ENCODE data around the gene HCRTR1. TPM values are rescaled to one million over a fixed set of nuclear protein-coding genes. Genes with fewer than 3 reads are reported as not detected.

The HCRTR1 gene
- total and polyA plus RNA-seq, 10 of the 15 experiments (the other 5 are each of a cell fraction or from before 2014, with no cell fraction given), result not detected

DNA sequence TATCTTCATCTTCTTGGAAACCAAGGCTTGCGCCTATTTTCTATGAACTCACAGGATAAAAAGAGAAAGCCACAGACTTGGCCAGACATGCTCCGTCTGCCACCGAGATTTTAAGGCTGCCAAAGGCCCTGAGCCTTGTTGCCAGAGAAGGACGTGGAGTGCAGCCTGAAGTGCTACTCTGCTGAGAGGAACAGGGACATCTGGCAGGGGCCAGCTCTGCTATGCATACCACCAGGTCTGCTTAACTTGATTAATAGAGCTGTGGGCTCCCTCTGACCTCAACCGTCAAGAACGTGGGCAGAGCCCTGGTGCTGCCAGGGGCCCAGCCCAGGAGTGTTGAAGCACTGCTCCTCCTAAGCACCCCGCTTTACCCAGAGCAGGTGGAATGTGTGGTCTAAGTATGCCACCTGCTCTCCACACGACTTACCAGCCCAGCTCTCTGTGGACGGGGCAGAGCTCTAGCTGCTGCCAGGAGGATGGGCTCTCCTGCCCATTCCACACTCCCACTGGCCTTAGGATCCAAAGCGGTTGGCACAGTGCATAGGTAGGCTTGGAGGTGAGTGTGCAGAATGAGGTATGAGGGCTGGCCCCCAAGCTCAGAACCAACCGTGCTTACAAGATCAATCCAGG lies 10.6 kb downstream of the HCRTR1 start:
- ChIA-PET POLR2A (interaction anchor here (1.5 kb wide), 1 partner anchor 9 kb away, joined by 3 read pairs; no protein-coding TSS in a partner anchor), SMC1A (ENCODE audit: uncharacterized antibody, unreplicated experiment) (no interaction called here), CTCF (interaction anchor here (0.7 to 3.8 kb wide), 3 partner anchors 9 to 58 kb away, joined by 3 to 18 read pairs (median 15); no protein-coding TSS in a partner anchor), RAD21 (ENCODE audit: unreplicated experiment) (no interaction called here)
- H2AFZ ChIP-seq (ENCODE audit: control insufficient read depth, low read depth, low read length), result no peak overlapping the region
- in situ Hi-C loops (cut with MboI) (no loop called here), intact Hi-C loops (cut with micrococcal nuclease; ENCODE audit: unreplicated experiment) (no loop called here)
- no peaks in the 10 kb centered on the region for H3K27me3 ChIP-seq (replicated peaks in 1 of 2; ENCODE audit: control insufficient read depth in 2 of 2, insufficient read depth in 2 of 2, low read length in 1 of 2)
- H3K36me3 ChIP-seq (ENCODE audit: control insufficient read depth in 2 of 2, insufficient read depth in 2 of 2, low read length in 1 of 2), result peaks cover 33 to 36% of the 10 kb centered on the region in 2 experiments
- H4K20me1 ChIP-seq (ENCODE audit: control insufficient read depth, insufficient read depth), result no peaks in the 10 kb centered on the region; the same call in 1 of the 2 replicates
- H3K4me1 ChIP-seq (ENCODE audit: control insufficient read depth, insufficient read depth, low read length), result no peaks in the 10 kb centered on the region; the same call in 1 of the 2 replicates
- TF ChIP-seq BCL11A (IDR thresholded peaks at IDR 0.05; ENCODE audit: low read depth, low read length), result no peak
- TF ChIP-seq POLR2A (IDR thresholded peaks at IDR 0.05; ENCODE audit: low read depth, low read length), result no peak
- TF ChIP-seq NRF1 (conservative IDR thresholded peaks at IDR 0.05; ENCODE audit: low read depth, low read length), result no peak
- no peak overlapping the region for H3K27ac ChIP-seq (ENCODE audit: control insufficient read depth, insufficient read depth)
- H3K9ac ChIP-seq (ENCODE audit: control insufficient read depth, insufficient read depth, low read length), result no peak overlapping the region
- no peaks in the 10 kb centered on the region for H3K79me2 ChIP-seq (ENCODE audit: control insufficient read depth, insufficient read depth, low read length)
- ATAC-seq, result no peak
- no peak for FAIRE-seq
- DNase-seq (ENCODE audit: low read depth, low spot score), result no peak
- H3K4me3 ChIP-seq, result no peak overlapping the region
- WGBS (ENCODE audit: insufficient coverage, insufficient replicate concordance, low lambda C conversion rate, missing lambda C conversion rate), result 88% methylated on average over 11 of the region's 11 CpGs
- H3K9me3 ChIP-seq (replicated peaks; ENCODE audit: control insufficient read depth, insufficient read depth, low read length), result no peaks in the 10 kb centered on the region
- no peak overlapping the region for H3K4me2 ChIP-seq (ENCODE audit: control insufficient read depth, insufficient read depth)
- no TSS peak for BruUV-seq (replicated peaks)

- no peak overlapping the region for H3K4me3 ChIP-seq
- no peaks in the 10 kb centered on the region; the same call in 1 of the 2 replicates for H3K4me1 ChIP-seq (ENCODE audit: control insufficient read depth, insufficient read depth, low read length)
- H2AFZ ChIP-seq (ENCODE audit: control insufficient read depth, low read depth, low read length), result no peak overlapping the region
- H3K27ac ChIP-seq (ENCODE audit: control insufficient read depth, insufficient read depth), result no peak overlapping the region
- H4K20me1 ChIP-seq (ENCODE audit: control insufficient read depth, insufficient read depth), result no peaks in the 10 kb centered on the region; the same call in 1 of the 2 replicates
- DNase-seq (ENCODE audit: low read depth, low spot score) (no peak), ATAC-seq (no peak), FAIRE-seq (no peak)
- SMC1A ChIA-PET (ENCODE audit: uncharacterized antibody, unreplicated experiment), result interaction anchor here (0.6 kb wide), 1 partner anchor 450 kb away, joined by 3 read pairs; no protein-coding TSS in a partner anchor
- H3K79me2 ChIP-seq (ENCODE audit: control insufficient read depth, insufficient read depth, low read length), result no peaks in the 10 kb centered on the region
- intact Hi-C loops (cut with micrococcal nuclease; ENCODE audit: unreplicated experiment), result no loop called here
- H3K4me2 ChIP-seq (ENCODE audit: control insufficient read depth, insufficient read depth), result no peak overlapping the region
- no peaks in the 10 kb centered on the region for H3K9me3 ChIP-seq (replicated peaks; ENCODE audit: control insufficient read depth, insufficient read depth, low read length)
- POLR2A ChIA-PET, result no interaction called here
- 96% methylated on average over 6 of the region's 6 CpGs for WGBS (ENCODE audit: insufficient coverage, insufficient replicate concordance, low lambda C conversion rate, missing lambda C conversion rate)
- H3K36me3 ChIP-seq (ENCODE audit: control insufficient read depth in 2 of 2, insufficient read depth in 2 of 2, low read length in 1 of 2), result peaks cover 33 to 39% of the 10 kb centered on the region in 2 experiments
- H3K9ac ChIP-seq (ENCODE audit: control insufficient read depth, insufficient read depth, low read length), result no peak overlapping the region
- no TSS peak for BruUV-seq (replicated peaks)
- CTCF ChIA-PET, result interaction anchor here (0.7 to 3.8 kb wide), 4 partner anchors 10 to 448 kb away, joined by 3 to 18 read pairs (median 10); no protein-coding TSS in a partner anchor
- RAD21 ChIA-PET (ENCODE audit: unreplicated experiment), result interaction anchor here (1.1 kb wide), 1 partner anchor 11 kb away, joined by 3 read pairs; no protein-coding TSS in a partner anchor
- in situ Hi-C loops (cut with MboI), result no loop called here
- H3K27me3 ChIP-seq (replicated peaks in 1 of 2; ENCODE audit: control insufficient read depth in 2 of 2, insufficient read depth in 2 of 2, low read length in 1 of 2), result no peaks in the 10 kb centered on the region
- TF ChIP-seq RCOR1 (conservative IDR thresholded peaks at IDR 0.05; ENCODE audit: low read depth, low read length), result no peak
- TF ChIP-seq RELA (IDR thresholded peaks at IDR 0.05; ENCODE audit: borderline replicate concordance, partially characterized antibody), result no peak
- TF ChIP-seq ESRRA (IDR thresholded peaks at IDR 0.05; ENCODE audit: low read length), result no peak
- TF ChIP-seq ZBTB11 (CRISPR knock-in tag; IDR thresholded peaks at IDR 0.05), result no peak
- no peak for TF ChIP-seq RAD51 (IDR thresholded peaks at IDR 0.05)
- no peak for TF ChIP-seq SIX5 (IDR thresholded peaks at IDR 0.05; ENCODE audit: low read depth, low read length, severe bottlenecking)
- TF ChIP-seq BCL11A (IDR thresholded peaks at IDR 0.05; ENCODE audit: low read depth, low read length), result no peak
- TF ChIP-seq PBX3 (IDR thresholded peaks at IDR 0.05; ENCODE audit: insufficient replicate concordance, low read depth, low read length), result no peak
- TF ChIP-seq ZBED1 (IDR thresholded peaks at IDR 0.05; ENCODE audit: borderline replicate concordance), result no peak
- TF ChIP-seq EGR1 (IDR thresholded peaks at IDR 0.05; ENCODE audit: borderline replicate concordance in 1 of 2, low read depth in 2 of 2, low read length in 2 of 2), result no peak
Observed at GRCh38 chr1:31628931-31629556, 11.6 kb downstream of the HCRTR1 start.
